Globus pallidus (tissue), 1 donor: ENCODE results near the gene KIAA1549.

ENCODE experiments used
- DNase-seq: peaks from one replicate; pipeline ENCODE4 v3.0.0-alpha.2; 2015; ENCODE audit warnings: low spot score

KIAA1549 gene

DNA sequence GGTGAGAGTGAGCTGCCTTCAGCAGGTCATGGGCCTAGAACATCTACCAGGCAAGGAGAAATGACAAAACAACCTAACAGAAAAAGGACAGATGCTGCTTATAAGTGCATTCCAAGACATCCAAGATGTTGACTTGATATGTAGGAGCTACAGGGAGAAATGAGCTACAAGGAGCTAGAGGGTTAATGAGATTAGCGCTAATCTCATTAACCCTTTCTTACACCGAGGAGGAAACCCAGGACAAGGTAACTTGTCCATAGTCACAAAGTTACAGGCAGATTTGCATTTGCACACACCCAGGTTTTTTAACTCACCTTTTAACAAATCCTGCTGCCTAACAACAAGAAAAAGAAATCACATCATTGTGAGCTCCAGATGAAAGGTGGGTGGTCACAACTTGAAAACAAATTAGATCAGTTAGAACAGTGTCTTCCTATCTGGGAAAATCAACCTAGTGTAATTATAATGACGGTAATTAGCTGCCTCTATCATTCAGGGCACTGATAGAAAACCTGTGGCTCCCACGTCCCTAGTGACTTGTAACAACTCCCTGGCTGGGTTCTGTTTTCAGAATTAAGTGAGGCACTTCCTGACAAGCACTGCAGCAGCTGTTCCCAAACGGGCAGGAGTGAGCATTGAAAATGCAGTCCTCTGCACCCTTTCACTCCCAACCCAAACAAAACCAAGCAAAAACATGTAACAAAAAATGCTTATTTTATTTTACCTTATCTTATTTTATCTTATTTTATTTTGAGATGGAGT is 5.7 kb downstream of the KIAA1549 start:
- no peak for DNase-seq

GRCh38 chr7:138974675-138975292 is 6.4 kb downstream of the KIAA1549 start:
- DNase-seq: no peak

DNA sequence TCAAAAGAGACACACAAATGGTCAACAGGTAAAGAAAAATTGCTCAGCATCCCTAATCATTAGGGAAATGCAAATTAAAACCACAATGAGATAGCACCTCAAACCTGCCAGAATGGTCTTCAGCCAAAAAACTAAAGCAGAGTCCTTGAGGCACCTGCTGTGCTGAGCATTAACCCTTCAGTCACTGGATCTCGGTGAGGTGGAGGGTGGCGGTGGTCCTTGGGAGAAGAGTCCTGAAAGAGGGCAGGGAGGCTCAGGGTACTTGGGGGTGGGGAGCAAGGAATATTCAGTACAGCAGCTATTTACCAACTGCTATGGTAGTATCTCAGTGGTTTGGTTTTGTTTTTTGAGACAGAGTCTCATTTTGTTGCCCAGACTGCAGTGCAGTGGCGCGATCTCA is 7.1 kb downstream of the KIAA1549 start:
- DNase-seq: no peak

DNA sequence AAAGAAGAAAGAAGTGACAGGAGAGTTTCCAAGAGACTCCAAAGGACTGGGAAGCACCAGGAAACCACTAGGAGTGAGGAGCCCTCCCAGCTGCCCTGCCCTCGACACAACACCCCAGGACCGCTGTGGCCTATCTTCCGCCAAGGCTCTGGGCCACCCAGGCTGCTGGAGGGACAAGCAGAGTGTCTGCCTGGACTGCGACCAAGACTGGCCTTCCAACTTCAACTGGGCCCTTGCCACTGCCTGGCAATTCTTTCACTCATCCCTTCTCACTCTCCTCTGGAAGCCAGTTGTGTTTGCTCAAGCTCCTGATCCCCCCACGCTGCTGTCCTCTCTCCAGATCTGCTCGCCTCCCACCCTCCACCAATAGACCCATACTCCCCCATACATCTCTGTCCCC is 10.2 kb downstream of the KIAA1549 start:
- DNase-seq: peak; percentile 29

- DNase-seq: no peak
Observed at GRCh38 chr7:138970446-138970845, 10.7 kb downstream of the KIAA1549 start.

GRCh38 chr7:138967159-138967558 is 14.0 kb downstream of the KIAA1549 start:
- DNase-seq: no peak

GRCh38 chr7:138964624-138965436 is 16.4 kb downstream of the KIAA1549 start:
- no peak for DNase-seq

- no peak for DNase-seq
Observed at GRCh38 chr7:138963675-138964074, 17.5 kb downstream of the KIAA1549 start.

GRCh38 chr7:138962561-138963270 is 18.5 kb downstream of the KIAA1549 start:
- DNase-seq: no peak

- DNase-seq: peak; percentile 24
Observed at GRCh38 chr7:138961159-138961558, 20.0 kb downstream of the KIAA1549 start.

GRCh38 chr7:138958391-138958956 is 22.7 kb downstream of the KIAA1549 start:
- DNase-seq: no peak

- DNase-seq: no peak
Observed at GRCh38 chr7:138957753-138958390, 23.3 kb downstream of the KIAA1549 start.

DNA sequence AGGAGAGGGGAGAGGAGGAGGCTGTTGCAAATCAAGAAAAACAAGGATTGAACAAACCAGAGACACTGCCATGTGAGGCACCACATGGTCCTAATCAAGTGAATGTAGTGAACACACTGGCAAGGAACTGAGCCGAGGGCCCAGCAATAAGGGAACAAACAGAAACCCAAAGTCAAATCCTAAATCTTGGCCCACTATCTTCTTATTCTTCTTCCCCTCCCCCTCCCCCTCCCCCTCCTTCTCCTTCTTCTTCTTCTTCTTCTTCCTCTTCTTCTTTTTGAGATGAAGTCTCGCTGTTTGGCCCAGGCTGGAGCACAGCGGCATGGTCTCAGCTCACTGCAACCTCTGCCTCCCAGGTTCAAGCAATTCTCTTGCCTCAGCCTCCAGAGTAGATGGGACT is 24.0 kb downstream of the KIAA1549 start:
- DNase-seq: no peak

DNA sequence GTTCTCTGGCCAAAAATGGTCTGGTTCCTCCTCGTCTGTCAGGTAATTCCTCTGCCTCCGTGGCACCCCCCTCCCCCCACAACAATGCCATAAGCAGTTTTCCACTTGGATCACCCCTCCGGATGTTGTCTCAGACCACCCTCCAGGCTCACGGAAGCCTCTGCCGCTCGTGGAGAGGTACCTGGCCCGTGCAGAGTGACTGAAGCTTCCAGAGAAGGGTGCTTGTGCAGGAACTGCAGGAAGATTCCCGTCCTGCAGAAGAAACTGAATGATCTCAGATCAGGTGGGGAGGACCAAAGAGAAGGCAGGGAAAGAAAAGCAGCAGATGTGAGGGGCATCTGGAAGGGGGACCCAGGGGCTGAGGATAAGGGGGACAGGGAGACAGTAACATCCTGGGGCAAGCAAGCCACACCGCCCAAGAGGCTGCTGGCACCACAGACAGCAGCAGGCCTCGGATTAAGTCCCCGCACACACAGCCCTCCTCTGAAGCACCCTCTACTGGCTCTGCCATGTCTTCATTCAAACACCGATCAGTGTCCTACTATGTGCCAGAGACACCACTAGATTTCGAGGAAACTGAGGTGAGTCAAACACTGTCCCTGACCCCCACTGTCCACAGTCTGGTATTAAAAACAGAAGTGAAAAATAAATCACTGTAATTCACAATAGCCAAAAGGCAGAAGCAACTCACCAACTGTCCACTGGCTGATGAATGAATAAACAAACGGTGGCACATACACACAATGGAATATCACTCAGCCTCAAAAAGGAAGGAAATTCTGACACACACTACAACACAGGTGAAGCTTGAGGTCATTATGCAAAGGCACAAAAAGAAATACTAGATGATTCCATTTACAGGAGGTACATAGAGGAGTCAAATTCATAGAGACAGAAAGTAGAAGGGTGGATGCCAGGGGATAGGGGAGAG is 26.4 kb downstream of the KIAA1549 start:
- DNase-seq: no peak

GRCh38 chr7:138952791-138953190 is 28.4 kb downstream of the KIAA1549 start:
- DNase-seq: no peak

GRCh38 chr7:138951953-138952352 is 29.2 kb downstream of the KIAA1549 start:
- no peak for DNase-seq

DNA sequence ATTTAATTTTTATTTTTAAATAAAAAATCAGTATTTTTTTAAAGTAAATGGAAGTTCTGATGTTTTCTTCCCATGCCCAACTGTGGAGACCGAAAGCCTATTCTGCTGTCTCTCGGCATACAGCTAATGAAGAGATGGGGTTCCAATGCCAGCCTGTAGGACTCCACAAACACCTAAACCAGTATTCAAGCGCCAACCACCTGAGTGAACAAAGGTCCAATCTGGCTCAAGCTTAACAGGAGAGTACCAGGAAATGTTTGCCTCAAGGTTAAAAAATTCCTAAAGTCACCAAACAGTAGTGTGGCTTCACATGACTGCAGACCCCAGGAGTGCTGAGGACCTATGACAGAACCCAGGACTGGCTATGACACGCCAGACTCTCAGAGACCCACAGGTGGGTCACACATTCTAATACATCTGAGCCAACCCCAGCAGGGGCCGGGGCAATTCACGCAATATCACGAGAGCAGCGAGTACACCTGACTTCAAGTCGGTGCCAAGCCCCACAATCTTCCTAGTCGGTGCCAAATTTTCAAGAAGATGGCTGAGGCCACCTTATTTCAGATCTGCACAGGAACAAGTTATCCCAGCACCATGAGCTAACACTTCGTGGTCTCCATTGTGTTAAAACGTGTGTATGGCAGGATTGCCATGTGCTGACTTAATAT is 31.6 kb downstream of the KIAA1549 start:
- DNase-seq: no peak

DNA sequence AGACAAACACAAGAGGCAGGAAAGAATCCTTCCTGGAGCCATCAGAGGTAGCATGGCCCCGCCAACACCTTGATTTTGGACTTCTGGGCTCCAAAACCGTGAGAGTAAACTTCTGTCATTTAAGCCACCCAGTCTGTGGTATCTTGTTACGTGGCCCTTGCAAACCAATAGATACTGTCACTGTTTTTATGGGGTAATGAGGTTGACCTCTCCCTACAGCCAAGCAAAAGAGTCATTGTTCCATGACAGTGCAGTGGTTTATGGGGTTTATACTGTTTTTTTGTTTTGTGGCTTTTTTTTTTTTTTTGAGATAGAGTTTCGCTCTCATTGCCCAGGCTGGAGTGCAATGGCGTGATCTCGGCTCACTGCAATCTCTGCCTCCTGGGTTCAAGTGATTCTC is 32.8 kb downstream of the KIAA1549 start:
- DNase-seq: no peak

DNA sequence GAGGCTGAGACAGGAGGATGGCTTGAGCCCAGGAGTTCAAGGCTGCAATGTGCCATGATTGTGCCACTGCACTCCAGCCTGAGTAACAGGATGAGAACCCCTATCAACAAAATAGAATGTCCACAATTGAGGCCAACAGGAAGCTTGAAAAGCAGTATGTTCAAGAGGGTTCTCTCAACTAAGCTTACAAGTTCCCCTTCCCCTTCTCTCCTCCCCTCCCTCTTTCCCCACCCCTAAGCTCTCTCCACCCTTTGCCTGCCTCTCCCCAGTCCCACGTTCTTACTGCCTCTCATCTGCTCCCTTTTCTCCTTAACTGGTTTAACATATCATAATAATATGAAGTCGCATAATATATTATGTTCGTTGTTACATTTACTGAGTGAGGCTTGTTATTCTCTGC is 35.4 kb downstream of the KIAA1549 start:
- DNase-seq: no peak

- DNase-seq: no peak
Observed at GRCh38 chr7:138945154-138945553, 36.0 kb downstream of the KIAA1549 start.
